ENCODE data around the gene SESTD1. TPM values are rescaled to one million over a fixed set of nuclear protein-coding genes. Genes with fewer than 3 reads are reported as not detected.

SESTD1 gene
- total and polyA plus RNA-seq, 2 experiments from 2014 or later: 12.6 to 21.6 TPM

DNA sequence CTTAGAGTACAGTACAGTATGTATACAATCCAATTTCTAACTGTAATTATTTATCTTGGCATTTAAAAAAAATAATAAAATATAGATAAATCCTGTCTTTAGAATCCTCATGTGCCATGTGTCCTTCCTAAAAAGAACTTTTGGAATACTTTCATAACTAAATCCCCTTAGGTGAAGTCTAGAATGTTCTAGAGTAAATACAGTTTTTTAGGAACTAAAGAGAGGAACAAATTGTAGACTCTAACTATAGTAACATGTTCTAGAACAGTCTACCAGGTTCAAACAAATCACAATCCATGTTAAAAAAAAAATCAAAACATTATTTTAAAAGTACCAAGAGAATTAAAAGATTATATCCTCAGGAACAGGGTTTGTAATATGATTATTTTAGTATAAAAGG, 134.1 kb downstream of the SESTD1 start:
- H3K27me3 ChIP-seq (ENCODE audit: insufficient read depth): no peaks in the 10 kb centered on the region
- no peak for ATAC-seq
- no peak for DNase-seq (ENCODE audit: low spot score)
- no peak overlapping the region for H3K4me2 ChIP-seq
- H3F3A ChIP-seq (replicated peaks; ENCODE audit: low read depth): no peaks in the 10 kb centered on the region
- no peak overlapping the region for H3K4me3 Mint-ChIP-seq
- no peaks in the 10 kb centered on the region for H3K36me3 Mint-ChIP-seq (ENCODE audit: low read depth)
- no peak for TF ChIP-seq CREB1 (CRISPR knock-in tag; IDR thresholded peaks at IDR 0.05; ENCODE audit: low read depth)
- no peak for TF ChIP-seq JUNB (IDR thresholded peaks at IDR 0.05; ENCODE audit: unreplicated experiment)
- no peak for TF ChIP-seq ZNF462 (CRISPR knock-in tag; IDR thresholded peaks at IDR 0.05)
- no peak for TF ChIP-seq EZH2phosphoT487 (IDR thresholded peaks at IDR 0.05; ENCODE audit: unreplicated experiment)
- TF ChIP-seq STAT1 (IDR thresholded peaks at IDR 0.05; ENCODE audit: unreplicated experiment): no peak
- TF ChIP-seq, protein P1, sequence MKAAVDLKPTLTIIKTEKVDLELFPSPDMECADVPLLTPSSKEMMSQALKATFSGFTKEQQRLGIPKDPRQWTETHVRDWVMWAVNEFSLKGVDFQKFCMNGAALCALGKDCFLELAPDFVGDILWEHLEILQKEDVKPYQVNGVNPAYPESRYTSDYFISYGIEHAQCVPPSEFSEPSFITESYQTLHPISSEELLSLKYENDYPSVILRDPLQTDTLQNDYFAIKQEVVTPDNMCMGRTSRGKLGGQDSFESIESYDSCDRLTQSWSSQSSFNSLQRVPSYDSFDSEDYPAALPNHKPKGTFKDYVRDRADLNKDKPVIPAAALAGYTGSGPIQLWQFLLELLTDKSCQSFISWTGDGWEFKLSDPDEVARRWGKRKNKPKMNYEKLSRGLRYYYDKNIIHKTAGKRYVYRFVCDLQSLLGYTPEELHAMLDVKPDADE (IDR thresholded peaks at IDR 0.05): no peak
- no peak for TF ChIP-seq ZNF114 (CRISPR knock-in tag; IDR thresholded peaks at IDR 0.05)
- no peak for TF ChIP-seq REST (IDR thresholded peaks at IDR 0.05; ENCODE audit: unreplicated experiment)
- H3K36me3 ChIP-seq (ENCODE audit: insufficient read depth): no peaks in the 10 kb centered on the region
- no peaks in the 10 kb centered on the region for H3K4me1 Mint-ChIP-seq
- no peaks in the 10 kb centered on the region for H3K27me3 Mint-ChIP-seq (ENCODE audit: insufficient read depth, low read depth, poor library complexity)
- H2AFZ ChIP-seq: no peak overlapping the region
- H3K4me1 ChIP-seq (ENCODE audit: insufficient read depth): no peaks in the 10 kb centered on the region
- H3K27ac ChIP-seq (ENCODE audit: low read depth): no peak overlapping the region
- no peaks in the 10 kb centered on the region for H3K79me2 ChIP-seq (replicated peaks; ENCODE audit: insufficient read depth)
- no peaks in the 10 kb centered on the region for H3K9me3 Mint-ChIP-seq
- H3K27ac Mint-ChIP-seq: no peak overlapping the region
- no peaks in the 10 kb centered on the region for H3K9me2 ChIP-seq (ENCODE audit: insufficient read depth)
- H3K4me3 ChIP-seq: no peak overlapping the region
- no peaks in the 10 kb centered on the region for H4K20me1 ChIP-seq (replicated peaks; ENCODE audit: insufficient read depth)
